Stimulated activated effector memory CD8-positive, alpha-beta T cell treated with anti-CD3 and anti-CD28 coated beads, Interleukin-12 subunit alpha, Interleukin-12 subunit beta, amount 100 ng/mL, for 72 hours (primary cell): ENCODE results near the gene COMTD1.
"Not testable (repeated sequence)": the region's sequence is repeated elsewhere in the genome, so short reads cannot be mapped to it uniquely, and the experiment has no call there.

Experiments used
- ATAC-seq: fragments of 150-1000 bp; cut with Tn5 transposase; 2 replicates; pipeline ENCODE4 v1.10.0; 2021
- DNase-seq, 2 donors: peaks; one replicate each; pipeline ENCODE4 v3.0.0; 2021 to 2022; ENCODE audit warnings: low spot score in 2 of 2
- H3K27ac Mint-ChIP-seq: one replicate; pipeline ENCODE4 v1.8.0; 2022; ENCODE audit warnings: mild to moderate bottlenecking, mixed read lengths
- H3K36me3 Mint-ChIP-seq: one replicate; pipeline ENCODE4 v1.8.0; 2022; ENCODE audit warnings: mild to moderate bottlenecking, mixed read lengths
- H3K4me1 Mint-ChIP-seq: one replicate; pipeline ENCODE4 v1.8.0; 2022; ENCODE audit warnings: mixed read lengths
- H3K4me3 Mint-ChIP-seq: one replicate; pipeline ENCODE4 v1.8.0; 2022; ENCODE audit warnings: mild to moderate bottlenecking, mixed read lengths
- H3K9me3 Mint-ChIP-seq: one replicate; pipeline ENCODE4 v1.8.0; 2022; ENCODE audit warnings: mixed read lengths

The COMTD1 gene

DNA sequence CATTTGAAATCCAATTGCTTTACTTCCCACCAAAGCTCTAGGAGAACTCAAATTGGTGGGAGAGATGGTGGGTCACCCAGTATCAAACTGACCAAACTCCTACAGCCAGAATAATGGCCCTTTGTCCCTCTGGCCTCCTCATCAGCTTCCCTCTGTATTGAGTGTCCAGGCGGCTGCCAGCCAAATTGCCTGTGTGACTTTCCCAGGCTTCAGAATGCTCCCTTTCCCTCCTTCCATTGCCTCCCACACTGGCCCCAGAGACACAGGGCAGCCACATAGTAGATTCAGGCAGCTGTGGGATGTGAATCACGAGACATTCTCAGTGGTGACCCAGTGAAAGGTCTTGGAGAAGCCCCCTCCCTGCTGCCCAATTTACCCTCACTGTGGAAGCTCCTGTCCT lies 37.9 kb downstream of the COMTD1 start:
- Mint-ChIP-seq H3K27ac (peak overlapping the region; percentile 27), H3K9me3 (no peaks in the 10 kb centered on the region), H3K36me3 (peaks cover 5% of the 10 kb centered on the region), H3K4me1 (peaks cover 6% of the 10 kb centered on the region), H3K4me3 (no peak overlapping the region)
- DNase-seq (no peak), ATAC-seq (no peak)

DNA sequence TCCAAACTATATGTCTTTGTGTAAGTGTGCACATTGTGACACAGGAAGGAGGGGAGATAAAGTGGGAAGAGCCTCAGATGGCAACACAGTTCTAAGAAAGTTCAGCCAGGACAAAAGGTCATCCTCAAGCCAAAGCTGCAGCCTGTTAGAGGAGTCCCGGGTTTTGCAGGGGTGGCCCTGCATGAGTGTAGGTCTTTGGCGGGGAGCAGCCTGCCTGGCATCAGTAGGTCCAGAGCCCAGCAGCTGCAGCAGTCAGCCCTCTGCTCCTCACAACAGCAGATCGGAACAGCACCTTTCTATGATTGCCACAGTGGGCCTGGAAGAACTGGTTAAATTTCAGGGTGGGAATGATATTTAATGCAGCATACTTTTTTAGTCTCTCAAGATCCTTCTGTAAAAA lies 38.7 kb downstream of the COMTD1 start:
- Mint-ChIP-seq H3K36me3 (peaks cover 6% of the 10 kb centered on the region), H3K9me3 (no peaks in the 10 kb centered on the region), H3K4me1 (peaks cover 4% of the 10 kb centered on the region), H3K4me3 (no peak overlapping the region), H3K27ac (no peak overlapping the region)
- DNase-seq: no peak
- no peak for ATAC-seq

DNA sequence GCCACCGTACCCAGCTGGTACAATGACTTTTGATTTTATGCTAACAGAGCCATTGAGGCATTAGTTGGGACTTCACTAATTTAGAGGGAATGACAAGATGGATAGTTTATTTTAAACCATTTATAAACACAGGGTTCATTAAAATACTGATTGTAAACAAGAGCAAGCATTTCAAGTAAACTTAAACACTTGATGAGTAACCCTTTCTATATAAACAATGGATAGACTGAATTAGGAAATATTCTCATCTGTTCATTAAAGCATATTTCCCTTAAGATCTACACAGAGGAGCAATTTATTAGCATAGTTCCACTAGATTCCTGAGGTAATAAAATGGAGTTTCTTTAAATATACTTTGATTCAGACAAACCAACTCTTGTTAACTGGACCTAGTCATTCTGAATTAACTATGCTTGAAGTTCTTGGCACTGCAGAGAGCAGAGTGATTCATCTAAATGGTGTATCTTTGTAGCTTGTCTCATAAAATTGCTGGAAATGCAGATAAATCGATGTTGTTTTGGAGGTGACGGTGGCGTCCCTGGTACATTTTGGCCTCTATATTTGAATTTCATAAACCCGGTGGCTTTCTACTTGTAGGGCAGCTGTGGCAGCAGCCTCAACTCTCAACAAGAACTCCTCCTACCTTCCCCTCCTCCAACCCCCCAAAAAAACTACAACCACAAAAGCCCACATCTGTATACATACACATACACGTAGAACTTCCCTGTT lies 40.6 kb downstream of the COMTD1 start:
- no peak overlapping the region for H3K4me3 Mint-ChIP-seq
- DNase-seq: no peak
- no peak overlapping the region for H3K27ac Mint-ChIP-seq
- H3K9me3 Mint-ChIP-seq: no peaks in the 10 kb centered on the region
- ATAC-seq: no peak
- peaks cover 6% of the 10 kb centered on the region for H3K36me3 Mint-ChIP-seq
- no peaks in the 10 kb centered on the region for H3K4me1 Mint-ChIP-seq

DNA sequence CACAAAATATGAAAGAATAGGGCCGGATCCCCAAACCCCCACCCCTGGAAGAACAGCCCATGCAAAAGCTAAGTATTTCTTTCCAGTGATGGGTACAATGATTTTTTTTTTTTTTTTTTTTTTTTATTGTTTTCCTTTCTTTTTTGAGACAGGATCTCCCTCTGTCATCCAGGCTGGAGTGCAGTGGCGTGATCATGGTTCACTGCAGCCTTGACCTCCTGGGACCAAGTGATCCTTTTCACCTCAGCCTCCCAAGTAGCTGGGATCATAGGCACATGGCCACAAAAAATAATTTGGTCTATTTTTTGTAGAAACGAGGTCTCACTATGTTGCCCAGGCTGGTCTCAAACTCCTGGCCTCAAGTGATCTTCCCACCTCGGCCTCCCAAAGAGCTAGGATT lies 41.1 kb downstream of the COMTD1 start:
- H3K9me3 Mint-ChIP-seq, H3K4me1 Mint-ChIP-seq, DNase-seq, H3K27ac Mint-ChIP-seq, H3K36me3 Mint-ChIP-seq, H3K4me3 Mint-ChIP-seq, ATAC-seq: not testable (repeated sequence)

DNA sequence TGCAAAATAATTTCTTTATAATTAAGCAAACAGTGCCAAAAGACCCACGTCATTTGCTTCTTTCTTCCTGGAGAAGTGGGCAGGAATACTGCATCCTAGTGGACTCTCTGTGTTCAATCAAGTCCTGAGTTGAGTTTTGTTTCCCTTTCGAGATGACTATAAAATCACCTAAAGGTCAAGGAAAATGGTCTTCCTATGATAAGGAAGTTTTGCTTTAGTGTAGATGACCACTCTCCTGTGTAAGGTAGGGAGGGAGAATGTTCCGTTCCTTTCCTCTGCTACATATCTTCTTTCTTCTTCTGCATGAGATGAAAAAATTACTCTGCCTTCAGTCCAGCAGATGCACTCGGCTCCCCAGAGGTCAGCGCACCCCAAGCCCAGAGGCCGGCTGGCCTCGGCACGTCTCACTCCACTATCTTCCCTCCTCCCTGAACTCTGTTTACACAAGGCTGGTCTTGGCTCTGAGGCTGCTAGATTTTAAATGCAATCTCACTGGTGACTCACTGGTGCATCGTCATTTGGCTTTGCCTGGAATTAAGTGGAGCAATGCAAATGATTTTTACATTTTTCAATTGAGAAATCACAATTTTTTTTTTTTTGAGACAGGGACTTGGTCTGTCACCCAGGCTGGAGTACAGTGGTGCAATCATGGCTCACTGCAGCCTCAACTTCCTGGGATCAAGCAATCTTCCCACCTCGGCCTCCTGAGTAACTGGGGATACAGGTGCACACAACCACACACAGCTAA lies 43.8 kb downstream of the COMTD1 start:
- H3K36me3 Mint-ChIP-seq: peaks cover 19% of the 10 kb centered on the region
- no peak for ATAC-seq
- no peaks in the 10 kb centered on the region for H3K4me1 Mint-ChIP-seq
- no peaks in the 10 kb centered on the region for H3K9me3 Mint-ChIP-seq
- no peak overlapping the region for H3K27ac Mint-ChIP-seq
- H3K4me3 Mint-ChIP-seq: no peak overlapping the region
- no peak for DNase-seq

GRCh38 chr10:75189266-75190096 lies 46.3 kb downstream of the COMTD1 start:
- no peaks in the 10 kb centered on the region for H3K9me3 Mint-ChIP-seq
- H3K36me3 Mint-ChIP-seq: peaks cover 21% of the 10 kb centered on the region
- H3K4me3 Mint-ChIP-seq: no peak overlapping the region
- ATAC-seq: no peak
- no peak for DNase-seq
- H3K27ac Mint-ChIP-seq: no peak overlapping the region
- H3K4me1 Mint-ChIP-seq: peaks cover 7% of the 10 kb centered on the region

DNA sequence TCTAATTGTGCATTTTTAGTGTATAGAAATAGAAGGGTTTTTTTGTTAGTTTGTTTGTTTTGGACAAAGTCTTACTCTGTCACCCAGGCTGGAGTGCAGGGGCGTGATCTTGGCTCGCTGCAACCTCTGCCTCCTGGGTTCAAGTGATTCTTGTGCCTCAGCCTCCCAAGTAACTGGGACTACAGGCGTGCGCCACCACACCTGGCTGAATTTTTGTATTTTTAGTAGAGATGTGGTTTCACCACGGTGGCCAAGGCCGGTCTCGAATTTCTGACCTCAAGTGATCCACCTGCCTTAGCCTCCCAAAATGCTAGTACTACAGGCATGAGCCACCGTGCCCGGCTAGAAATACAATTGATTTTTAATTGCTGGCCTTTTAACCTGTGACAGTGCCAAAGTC lies 47.2 kb downstream of the COMTD1 start:
- Mint-ChIP-seq H3K36me3 (peaks cover 21% of the 10 kb centered on the region), H3K27ac (peak overlapping the region; percentile 56)
- not testable (repeated sequence) for ATAC-seq, H3K4me3 Mint-ChIP-seq, H3K4me1 Mint-ChIP-seq, DNase-seq, H3K9me3 Mint-ChIP-seq

GRCh38 chr10:75187961-75188426 lies 47.8 kb downstream of the COMTD1 start:
- peak; percentile 27 to 64 for DNase-seq

DNA sequence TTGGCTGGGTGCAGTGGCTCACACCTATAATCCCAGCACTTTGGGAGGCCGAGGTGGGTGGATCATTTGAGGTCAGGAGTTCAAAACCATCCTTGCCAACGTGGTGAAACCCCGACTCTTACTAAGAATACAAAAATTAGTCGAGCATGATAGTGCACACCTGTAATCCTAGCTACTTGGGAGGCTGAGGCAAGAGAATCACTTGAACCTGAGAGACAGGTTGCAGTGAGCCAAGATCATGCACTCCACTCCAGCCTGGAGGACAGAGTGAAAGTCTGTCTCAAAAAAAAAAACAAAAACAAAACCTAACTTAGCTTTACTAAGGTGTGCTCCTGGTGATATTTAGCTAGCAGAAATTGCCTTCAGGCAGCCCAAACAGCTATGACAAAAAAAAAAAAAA lies 49.4 kb downstream of the COMTD1 start:
- H3K27ac Mint-ChIP-seq: peak overlapping the region; percentile 81
- H3K4me3 Mint-ChIP-seq: no peak overlapping the region
- H3K9me3 Mint-ChIP-seq: no peaks in the 10 kb centered on the region
- ATAC-seq (no peak), DNase-seq (no peak)
- peaks cover 7% of the 10 kb centered on the region for H3K4me1 Mint-ChIP-seq
- H3K36me3 Mint-ChIP-seq: peaks cover 15% of the 10 kb centered on the region

More at GRCh38 chr10:75187961-75188426, 47.8 kb downstream of the COMTD1 start:
- H3K4me1 Mint-ChIP-seq: peaks cover 7% of the 10 kb centered on the region
- H3K9me3 Mint-ChIP-seq: no peaks in the 10 kb centered on the region
- peak overlapping the region; percentile 56 for H3K27ac Mint-ChIP-seq
- H3K4me3 Mint-ChIP-seq: no peak overlapping the region
- ATAC-seq: peak; percentile 87
- H3K36me3 Mint-ChIP-seq: peaks cover 17% of the 10 kb centered on the region
